Nucleus accumbens (tissue), 56 donors: ENCODE results near the gene PELI2.

Experiments
- DNase-seq, 56 donors: peaks; one replicate each; lab custom pipeline; 2025; lab: John Stamatoyannopoulos, UW

PELI2 gene

DNA sequence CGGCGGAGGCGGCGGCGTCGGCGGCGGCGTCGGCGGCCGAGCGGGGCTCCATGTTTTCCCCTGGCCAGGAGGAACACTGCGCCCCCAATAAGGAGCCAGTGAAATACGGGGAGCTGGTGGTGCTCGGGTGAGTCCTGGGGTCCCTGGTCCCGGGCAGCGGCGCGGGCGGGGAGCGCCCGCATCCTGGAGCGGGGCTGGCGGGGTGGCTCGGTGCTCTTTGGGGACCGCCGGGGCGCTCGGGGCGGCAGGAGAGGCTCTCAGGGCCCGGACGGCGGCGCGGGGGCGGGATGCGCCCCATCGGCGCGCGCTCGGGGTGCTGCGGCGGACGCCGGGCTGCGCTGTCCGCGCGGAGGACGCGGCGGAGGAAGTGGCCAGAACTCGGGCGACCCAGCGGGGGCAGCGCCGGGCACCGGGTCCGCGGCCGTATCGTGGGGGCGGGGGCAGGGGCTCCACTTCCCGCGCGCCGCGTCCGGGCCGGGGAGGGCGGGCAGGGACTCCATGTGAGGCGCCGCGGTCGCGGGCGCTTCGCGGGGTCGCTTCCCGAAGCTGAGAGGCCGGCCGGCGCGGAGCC is 485 bp downstream of the PELI2 start:
- peak in 31 of 56 donors; percentile 5 to 73 (median 45) for DNase-seq

DNA sequence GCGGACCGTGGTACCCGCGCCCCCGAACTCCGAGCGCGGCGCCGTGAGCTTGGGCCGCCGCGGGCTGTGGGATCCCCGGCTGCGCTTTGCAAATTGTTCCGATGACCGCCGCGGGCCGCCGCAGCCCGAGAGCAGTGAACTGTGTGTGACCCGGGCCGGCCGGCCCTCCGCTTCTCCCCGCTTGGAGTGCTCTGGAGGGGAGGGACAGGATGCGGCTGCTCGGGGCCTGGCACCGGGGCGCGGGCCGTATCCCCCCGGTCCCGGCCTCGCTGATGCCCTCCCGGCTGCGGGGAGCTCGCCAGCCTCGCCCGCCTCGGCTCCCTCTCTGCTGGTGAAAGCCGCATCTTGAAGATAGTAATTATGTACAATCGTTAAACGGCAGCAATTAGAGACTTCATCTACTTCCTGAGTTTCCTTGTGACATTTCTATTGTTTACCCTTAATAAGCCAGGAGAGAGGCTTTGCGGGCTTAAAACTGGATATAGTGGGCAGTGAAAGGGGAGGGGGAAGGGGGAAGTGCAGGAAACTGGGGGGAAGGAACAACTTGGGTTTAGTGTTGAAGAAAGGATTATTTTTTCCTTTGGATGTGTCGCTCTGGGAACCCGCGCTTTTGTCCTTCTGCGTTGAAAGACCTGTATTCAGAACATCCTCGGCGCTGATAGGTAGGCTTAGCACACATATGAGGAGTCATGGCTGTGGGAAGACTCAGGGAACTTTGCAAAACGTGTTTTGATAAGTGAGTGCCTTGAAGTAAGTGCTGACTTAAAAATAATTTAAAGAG is 1.2 kb downstream of the PELI2 start:
- peak in 27 of 56 donors; percentile 8 to 73 (median 42) for DNase-seq

DNA sequence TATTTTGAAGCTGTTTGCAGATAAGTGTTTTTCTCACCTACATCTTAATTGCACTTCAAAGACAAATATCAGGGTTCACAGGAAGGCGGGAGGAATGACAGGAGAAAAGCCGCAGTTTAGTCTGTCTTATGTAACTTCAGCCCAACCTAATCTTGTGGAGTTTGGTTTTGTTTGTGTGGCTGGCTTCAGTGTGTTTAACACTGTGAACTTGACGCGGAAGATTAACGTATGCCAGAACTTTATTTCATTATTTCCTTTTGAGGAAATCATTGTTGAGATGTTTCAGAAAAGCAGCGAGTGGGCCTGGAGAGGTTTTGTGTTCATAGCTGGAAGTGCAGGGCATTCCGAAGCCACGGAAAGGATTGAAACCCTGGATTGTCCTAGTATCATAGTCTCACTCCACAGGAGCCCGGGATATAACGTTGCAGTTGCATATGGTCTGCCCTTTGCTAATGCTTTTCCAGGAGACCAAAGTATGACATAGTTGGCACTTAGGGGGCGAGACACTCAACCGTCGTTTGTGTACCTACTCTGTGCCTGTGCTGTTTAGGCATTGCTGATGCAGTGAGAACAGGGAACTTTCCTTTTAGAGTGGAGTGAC is 2.0 kb downstream of the PELI2 start:
- DNase-seq: peak in 2 of 56 donors; percentile 9 to 13

DNA sequence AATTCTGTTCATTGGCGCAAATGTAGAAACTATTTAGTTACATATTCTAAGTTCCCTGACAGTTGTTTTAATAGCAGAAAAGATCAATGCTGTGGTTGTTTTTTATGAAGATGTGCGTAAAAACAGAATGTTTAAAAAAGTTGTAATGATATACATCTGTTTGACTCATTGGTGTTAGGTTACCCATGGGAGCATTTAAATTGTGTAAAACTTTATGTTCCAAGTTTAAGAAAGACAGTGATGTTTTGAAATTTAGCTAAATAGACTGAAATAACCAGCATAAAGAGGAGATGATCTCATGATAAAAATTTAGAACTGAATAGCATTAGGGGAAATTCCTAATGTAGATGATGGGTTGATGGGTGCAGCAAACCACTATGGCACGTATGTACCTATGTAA is 3.6 kb downstream of the PELI2 start:
- DNase-seq: no peak

DNA sequence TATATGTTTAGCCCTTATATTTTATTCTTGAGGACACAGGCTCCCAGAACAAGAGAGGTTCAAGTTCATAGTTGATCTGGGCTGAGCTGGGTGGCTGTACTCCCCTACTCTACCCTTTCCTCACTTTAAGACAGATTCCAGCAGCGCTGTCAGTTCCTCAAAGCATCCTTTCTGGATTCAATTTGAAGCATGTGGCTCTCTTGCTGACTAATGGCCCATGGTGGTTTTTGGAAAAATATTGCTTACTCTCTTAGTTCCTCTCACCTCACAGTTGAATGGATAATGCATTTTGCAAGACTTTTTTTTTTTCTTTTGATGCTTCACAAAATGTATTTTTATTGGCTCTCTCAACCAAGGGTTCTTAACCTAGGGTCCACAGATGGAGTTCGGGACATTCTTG is 4.1 kb downstream of the PELI2 start:
- no peak for DNase-seq

DNA sequence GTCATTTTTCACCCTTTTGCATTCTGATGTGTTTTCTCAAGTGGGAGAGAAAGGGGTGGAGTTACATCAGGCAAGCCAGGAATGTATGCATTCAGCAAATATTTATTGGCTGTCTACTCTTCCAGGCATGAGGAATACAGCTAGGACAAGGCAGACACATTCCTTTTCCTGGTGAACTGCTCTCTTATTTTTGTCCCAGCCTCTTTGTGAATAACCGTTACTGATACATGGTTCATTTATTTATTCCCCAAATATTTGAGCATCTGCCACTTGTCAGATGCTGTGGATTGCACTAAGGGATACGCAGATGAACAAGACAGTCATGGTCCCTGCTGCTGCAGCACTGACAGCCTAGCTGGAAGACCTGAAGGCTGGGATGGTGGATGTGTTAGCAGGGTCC is 6.1 kb downstream of the PELI2 start:
- no peak for DNase-seq

DNA sequence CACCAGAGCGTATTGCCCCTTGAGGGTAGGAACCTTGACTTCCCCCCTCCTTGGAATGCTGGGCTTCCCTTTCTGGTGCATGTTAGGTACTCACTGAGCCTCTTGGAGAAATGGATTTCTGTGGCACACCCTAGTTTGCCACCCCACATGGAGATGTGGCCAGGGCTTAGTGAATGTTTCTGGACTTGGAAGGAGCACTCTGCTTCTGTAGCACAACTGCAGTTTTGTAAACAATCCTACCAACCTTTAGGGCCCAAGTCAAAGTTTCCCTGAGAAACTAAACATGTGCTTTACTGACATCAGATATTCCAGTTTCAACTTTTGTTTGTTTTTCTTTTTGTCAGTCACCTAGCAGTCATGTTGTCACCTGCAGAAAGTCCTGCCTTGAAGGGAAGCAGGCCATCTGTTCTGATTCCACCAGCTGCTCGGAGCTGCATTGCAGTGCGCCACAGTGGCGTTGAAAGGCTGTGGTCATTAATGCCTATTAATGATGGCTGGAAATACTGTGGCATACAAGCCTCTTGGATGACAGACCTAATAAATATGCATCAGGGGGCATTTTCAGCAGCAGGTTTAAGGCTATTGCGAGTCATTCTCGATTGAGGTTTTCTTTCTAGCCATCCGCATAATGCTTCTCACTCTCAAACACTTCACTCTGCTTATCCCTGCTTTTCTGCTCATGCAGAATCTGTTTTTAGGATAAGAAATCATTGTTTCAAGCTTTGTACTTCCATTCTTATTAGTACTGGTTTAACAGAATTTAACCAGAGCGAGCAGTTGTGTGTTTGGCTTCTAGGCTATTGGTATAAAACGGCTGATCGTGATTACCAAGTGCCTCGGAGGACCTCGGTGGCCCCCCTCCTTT is 7.8 kb downstream of the PELI2 start:
- no peak for DNase-seq

DNA sequence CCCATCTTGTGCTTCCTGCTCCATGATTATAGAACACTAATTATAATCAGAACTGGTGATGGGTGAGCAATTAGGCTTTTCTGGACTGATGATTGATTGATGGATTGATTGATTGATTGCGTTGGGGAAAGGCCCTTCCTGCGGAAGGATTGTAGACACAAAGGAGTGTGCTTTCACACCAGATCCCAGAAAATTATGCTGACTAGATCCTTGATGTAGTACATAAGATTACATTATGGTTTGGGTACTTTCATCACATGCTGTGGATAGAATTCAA is 8.4 kb downstream of the PELI2 start:
- DNase-seq: no peak

DNA sequence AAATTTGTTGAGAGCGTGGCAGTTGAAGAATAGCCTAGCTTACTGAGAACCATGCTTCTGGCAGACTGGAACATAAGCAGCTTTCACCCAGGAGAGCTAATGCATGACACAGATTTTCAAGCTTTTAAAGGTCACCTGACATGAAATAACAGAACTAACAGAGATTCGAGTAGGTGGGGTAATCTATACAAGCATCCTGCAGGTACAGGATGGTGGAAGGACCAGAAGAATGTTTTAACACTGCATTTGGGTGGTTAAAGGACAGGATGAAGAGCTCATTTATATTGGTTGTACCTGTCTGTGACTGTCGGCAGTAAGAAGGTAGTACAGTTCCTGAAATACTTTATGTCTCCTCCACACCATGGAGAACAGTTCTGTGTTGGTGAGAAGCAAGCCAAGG is 8.9 kb downstream of the PELI2 start:
- DNase-seq: no peak

DNA sequence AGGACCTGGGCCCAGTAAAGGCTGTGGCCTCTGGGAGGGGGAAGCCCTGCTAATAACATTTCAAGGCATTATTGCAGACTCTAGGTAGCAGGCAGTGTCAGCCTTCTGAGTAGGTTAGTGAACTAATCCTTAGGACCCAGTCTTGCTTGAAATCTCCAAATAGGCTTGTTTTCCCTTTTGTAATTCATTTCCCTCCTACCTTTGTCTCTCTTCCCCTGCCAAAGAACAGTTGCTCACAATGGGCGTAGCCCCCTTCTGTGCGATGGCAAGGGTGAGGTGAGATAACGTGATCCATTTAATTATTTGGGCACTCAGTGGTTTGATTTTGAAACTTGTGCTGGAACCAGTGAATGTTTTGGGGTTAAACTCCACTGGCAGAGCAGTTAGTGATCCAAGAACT is 10.9 kb downstream of the PELI2 start:
- DNase-seq: no peak

DNA sequence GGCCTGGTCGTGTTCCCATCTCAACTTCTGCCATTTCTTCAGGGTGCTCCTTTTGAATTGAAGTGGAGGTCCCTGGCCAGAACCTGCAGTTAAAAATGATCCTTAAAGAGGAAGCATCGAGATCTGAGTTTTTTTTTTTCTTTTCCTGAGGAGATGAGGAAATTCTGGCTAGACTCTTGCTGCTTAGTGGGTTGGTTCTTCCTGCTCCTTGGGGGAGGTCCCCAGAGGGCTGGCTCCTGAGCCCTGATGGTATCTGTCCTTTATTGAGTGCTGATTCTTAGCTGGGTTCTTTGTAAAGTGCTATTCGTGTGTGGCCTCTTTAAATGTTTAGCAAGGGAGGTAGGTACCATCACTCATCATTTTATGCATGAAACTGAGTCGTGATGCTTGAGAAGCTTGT is 11.7 kb downstream of the PELI2 start:
- no peak for DNase-seq

DNA sequence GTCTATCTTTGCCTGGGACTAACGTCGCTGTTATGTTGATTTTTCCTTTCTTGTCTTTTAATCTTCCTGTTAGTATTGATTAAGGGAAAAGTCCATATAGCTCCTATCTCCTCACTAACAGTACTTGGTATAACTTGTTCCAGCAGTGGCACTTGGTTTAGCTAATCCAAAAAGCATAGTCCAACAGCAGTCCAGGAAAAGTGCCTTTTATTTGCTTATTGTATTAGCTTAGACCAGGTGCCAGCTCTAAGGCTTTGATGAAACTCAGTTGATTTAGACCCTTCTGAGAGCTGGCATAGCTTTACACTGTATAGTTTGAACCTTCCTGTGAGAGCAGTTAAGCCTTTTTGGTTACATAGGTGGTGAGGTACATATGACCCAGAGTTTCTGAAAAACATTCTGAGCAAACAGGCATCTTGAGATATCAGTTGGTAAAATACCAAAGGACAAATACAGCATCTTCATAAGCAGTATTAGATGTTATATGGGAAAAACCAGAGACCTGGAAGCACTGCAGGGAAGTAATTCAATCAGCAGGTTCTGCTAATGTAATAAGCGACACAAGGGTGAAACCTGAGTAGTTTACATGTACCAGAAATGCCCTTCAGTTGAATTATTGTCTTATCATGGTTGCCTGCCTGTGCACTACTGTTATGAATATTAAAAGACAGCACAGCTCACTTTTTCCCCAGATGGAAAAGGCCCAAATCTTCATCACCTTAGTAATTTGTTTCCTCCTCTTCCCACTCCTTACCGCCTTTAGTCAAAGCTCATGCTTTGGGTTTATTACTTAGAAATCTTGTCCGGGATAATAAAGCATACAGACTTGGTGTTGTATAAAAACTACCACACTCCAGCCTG is 13.0 kb downstream of the PELI2 start:
- no peak for DNase-seq

DNA sequence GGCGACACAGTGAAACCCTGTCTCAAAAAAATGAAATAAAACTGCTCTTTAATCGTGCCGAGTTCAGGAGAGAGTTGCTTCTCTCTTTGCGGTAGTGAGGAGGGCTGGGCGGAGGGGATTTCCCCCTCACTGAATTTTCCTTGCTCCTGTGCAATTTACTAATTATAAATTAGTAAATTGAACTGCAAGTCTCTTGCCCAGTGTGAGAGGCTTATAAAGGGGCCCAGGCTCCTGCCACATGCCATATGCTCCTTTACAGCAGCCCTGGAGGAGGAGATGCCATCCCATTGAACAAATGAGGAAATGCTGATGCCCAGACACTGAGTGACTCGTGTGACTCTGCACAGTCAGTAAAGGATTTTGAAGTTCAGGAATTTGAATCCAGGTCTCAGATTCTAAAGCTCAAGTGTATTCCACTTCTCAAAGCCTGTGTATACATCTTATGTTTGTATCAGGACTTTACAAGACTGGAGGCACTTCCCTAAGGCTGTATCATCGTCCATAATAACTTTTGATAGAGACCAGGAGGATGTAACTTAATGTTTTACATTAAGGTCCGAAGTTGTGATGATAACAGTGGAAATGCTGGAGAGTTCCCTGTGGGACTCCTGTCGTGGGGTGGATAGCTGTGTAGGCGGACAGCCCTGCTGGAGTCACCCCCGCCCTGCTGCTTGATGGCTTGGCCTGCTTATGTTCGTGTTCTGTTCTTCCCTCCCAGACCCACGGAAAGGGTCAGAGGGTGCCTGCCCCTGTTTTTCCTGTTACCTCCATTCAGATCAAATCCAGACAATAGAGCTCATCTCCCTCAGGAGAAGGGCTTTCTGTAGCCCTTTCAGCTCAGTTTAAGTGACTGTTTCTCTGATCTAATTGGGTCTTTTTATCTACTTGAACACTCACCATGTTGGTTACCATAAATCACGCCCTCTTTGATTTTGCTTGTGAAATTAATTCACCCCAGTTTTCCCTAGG is 13.9 kb downstream of the PELI2 start:
- no peak for DNase-seq

DNA sequence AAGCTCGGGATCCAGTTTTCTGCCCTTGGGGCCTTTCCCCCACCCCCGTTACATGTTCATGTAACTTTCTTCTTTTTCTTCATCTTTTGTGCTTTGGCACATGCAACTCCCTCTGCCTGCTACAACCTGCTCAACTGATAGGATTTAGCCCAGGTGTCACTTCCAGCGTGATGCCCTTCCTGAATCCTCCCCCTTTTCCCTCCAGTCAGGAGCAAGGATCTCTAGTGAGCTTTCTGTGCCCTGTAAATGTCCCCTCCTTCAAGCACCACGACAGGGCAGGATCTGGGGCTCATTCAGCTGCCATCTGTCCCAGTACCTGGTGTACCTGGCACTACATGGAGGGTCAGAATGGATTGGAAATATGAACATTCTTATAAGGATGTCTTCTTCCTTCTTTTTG is 15.3 kb downstream of the PELI2 start:
- DNase-seq: no peak

DNA sequence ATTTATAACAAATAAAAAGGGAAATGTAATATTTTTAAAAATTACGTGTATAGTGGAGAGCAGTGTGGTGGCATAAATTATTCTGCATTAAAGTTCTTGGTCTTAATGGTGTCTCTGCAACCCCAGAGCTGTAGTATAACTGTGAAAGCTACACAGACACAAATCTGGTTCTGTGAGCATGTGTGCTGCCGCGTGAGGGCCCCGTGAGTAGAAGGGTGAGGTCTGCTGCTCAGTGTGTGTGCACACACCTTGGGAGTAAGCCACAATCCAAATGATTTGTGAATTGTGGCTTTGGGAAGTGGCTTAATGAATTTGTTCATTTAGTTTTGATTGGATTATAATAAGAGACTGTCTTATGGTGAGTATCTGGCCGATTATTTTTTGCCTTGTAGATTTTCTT is 16.8 kb downstream of the PELI2 start:
- DNase-seq: no peak

DNA sequence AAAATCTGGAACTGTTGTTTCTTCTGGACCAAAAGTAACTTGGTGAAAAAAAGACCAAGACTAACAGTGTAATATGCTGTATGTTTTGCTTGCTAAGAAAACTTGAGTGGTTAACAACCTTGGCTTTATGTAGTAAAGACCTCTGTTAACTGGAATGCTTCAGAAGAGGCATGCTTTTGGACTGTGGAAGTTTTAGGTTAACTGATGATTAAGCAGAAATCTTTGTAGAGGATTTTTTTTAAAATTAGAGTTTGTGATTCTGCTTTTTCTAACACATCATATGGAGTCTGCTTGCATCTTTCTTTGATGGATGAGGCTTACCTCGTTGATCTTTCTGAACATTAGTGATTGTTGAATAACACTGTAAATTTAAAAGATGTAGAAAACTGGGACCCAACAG is 17.5 kb downstream of the PELI2 start:
- no peak for DNase-seq

DNA sequence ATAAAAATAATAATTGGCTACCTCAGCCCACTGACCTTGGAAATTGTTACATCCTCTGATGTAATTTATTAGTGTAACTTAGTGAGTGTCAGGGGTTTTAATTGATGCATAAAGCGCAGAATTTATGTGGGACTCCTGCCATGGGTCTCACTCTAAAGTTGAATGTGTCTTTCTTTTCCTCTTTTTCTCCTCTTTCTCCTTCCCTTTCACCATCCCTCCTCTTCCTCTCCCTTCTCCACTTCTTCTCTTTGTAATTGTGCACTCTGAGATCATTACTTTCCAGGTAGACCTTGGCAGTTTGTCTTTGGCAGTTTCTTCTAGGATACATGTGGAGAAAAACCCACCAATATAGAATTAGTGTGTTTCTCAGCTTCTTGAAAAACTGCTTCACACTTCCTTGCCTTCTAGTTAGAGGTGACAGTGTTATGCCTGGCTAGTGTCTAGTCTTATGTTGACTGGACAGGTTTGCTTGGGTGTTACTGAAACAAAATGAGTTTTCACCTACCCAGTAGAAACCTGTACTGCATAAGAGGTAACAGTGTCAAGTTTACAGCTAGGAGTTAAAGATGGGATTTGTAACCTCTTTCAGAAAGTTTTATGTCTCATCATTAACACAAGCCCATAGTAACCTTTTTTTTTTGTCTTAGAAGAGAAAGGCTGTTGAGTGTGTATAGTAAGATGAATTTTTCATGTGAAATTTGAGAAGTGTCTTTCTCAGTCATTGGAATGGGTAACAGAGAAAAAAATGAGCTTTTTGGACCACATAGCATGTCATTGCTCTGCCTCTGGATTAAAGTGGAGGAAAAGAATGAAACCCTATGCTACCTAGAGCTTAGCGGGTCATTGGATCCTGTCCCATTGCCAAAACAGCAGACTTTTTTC is 18.6 kb downstream of the PELI2 start:
- no peak for DNase-seq

DNA sequence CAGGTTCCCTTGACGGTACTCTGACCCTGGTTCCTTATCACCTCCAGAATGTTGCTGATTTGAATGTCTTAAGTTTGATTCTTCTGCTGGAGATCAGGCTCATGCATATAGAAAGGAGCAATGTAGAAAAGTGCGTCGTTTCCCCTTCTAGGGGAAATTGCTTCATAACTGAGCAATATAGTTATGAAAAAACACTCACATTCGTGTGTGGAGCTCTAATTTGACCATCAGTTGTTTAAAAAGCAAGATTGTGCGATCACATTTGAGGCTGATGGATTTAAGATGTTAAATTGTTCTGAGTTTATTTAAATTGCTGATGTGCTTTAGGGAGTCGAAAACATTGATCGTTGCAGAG is 19.2 kb downstream of the PELI2 start:
- DNase-seq: no peak
